IPS-18c (cell line): ENCODE measurements around the gene SYTL2.

Experiments
- H3K4me3 ChIP-seq: 2 replicates; pipeline ENCODE4 v1.7.0; 2013; ENCODE audit warnings: low read depth, mild to moderate bottlenecking, low read length, moderate library complexity; ENCODE audit not compliant: insufficient read depth
- H3K9me3 ChIP-seq: one replicate; pipeline ENCODE4 v1.6.1; 2013; ENCODE audit warnings: mild to moderate bottlenecking, low read length, moderate library complexity; ENCODE audit not compliant: control insufficient read depth, insufficient read depth

The SYTL2 gene

DNA sequence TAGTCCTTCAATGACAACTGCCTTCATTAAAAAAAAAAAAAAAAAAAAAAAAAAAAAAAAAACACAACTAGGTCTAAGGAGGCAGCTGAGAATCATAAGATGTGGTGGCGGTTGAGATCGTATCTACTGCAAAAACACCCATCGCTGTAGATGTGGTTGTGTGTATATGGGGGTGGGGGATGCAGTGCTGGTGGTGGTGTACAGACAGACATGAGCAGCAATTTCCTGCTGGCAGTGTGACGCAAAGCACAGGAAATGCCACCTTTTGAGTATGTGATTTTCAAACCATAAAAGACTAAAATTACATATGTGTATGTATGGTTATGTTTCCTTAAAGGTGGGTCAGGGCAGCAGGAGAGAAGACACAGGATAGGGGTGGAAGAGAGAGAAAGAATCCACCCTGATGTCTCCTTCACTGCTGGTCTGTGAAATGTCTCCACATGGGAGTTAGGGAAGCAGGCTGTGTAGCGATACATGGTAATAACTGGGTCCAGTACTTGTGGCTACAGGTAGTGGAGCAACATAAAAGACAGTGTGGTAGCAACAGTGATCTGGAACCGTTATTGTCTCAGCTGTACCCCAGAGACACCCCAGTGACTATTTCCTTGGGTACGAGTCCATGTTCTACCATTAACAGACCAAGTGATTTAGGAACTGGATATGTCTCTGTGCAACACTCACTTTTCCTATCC, 57.9 kb downstream of the SYTL2 start:
- Histone ChIP-seq H3K4me3 (no peak overlapping the region), H3K9me3 (no peaks in the 10 kb centered on the region)

DNA sequence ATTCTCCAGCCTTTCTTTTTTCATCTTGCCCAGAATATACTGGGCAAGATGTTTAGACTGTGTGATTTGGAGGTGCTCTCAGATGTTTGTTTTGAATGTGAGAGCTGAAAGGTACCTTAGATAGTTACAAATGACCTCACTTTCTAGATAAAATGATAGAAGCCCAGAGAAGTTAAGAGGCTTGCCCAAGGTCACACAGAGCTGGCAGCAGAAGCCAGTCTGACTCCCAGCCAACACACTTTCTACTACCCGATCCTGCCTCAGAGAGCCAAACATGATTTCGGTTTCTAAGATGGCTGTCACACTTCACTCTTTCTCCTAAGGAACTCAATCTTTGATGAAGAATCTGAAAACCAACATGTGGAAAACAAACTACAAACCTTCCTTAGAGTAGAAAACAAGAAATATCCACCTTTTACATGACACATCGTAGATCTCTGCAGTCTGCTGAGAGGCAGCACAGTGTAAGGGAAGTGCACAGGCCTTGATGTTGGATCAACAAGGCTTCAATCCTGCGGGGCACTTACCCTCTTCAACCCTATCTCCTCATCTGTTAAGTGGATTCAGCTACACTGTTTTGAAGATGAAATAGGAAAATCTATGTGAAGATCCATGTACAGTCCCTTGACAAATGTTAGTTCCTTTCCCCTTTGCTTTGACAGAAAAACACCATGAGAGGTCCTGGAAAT, 58.6 kb downstream of the SYTL2 start:
- no peak overlapping the region for H3K4me3 ChIP-seq
- H3K9me3 ChIP-seq, result no peaks in the 10 kb centered on the region

DNA sequence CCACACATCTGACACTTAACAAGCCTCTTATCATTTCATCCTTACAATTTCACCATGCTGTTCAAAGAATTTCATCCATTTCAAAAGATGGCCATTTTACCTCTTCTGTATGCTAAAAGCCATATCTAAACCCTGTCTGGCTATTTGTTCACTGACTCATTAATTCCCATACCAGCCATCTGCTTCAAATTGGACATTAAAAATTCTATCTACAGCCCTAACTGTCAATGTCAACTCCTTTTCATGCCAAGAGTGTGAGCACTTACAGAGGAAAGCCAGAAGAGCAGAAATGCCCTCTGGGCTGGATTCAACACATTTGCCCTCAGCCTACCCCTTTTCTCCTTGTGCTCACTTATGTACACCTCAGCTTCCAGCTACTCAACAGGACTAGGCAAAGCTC, 59.2 kb downstream of the SYTL2 start:
- no peak overlapping the region for H3K4me3 ChIP-seq
- no peaks in the 10 kb centered on the region for H3K9me3 ChIP-seq

DNA sequence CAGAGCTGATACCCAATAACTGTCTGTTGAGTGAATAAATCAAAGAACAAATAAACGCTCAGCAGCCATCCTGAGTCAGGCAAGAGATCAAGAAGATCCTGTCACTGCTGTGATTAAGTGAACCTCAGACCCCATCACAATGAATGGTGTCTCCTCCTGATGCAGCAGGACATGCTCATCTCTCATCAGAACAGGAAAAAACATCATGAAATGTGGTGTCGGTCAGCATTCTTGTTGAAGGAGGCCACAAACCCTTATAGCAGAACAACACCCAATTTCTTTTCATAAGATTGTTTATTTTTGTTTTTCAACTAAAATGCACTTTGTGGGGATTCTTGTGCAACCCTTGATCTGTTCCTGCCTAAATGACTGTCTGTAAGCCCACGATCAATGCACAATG, 60.3 kb downstream of the SYTL2 start:
- H3K9me3 ChIP-seq, result no peaks in the 10 kb centered on the region
- H3K4me3 ChIP-seq, result no peak overlapping the region

GRCh38 chr11:85749884-85750283, 61.1 kb downstream of the SYTL2 start:
- Histone ChIP-seq H3K9me3 (no peaks in the 10 kb centered on the region), H3K4me3 (no peak overlapping the region)

GRCh38 chr11:85749287-85749834, 61.6 kb downstream of the SYTL2 start:
- Histone ChIP-seq H3K9me3 (no peaks in the 10 kb centered on the region), H3K4me3 (no peak overlapping the region)

DNA sequence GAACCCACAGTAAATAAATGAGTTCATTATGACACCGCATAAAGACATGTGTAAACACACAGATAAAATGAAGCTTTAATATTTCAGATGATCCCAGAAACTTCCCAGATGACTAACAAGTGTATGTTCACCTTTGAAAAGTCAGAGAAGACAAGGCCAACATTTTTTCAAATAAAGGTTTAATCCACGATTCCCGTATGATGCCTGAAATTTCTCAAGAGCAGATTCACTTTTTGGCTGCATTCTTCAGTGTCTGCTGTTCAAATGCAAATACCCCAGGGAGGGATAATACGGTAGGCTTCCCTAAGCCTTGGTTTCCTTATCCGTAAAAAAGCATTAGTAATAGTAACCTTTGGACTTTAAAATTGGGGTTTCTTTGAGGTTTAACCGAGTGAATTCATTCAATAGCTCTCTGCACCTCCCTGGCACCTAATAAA, 62.5 kb downstream of the SYTL2 start:
- Histone ChIP-seq H3K4me3 (no peak overlapping the region), H3K9me3 (no peaks in the 10 kb centered on the region)

GRCh38 chr11:85746670-85747069, 64.3 kb downstream of the SYTL2 start:
- Histone ChIP-seq H3K4me3 (no peak overlapping the region), H3K9me3 (no peaks in the 10 kb centered on the region)

DNA sequence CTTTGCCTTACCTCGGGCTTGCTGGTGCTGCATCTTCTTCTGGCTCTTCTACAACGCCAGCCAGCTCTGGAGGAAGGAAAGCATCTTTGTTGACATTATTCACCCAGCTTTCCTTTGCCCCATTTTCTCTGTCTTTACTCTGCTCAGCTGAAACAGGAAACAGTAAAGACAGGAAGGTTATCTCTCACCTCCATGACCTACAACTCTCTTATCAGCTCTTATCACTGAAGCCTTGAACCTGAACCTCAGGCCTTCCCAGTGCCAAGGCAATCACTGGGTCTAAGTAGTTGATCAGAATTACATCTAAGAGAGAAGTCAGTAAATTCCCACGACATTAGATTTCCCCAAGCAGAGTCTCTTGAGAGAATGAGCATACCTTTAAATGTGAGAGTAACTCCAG, 65.3 kb downstream of the SYTL2 start:
- Histone ChIP-seq H3K4me3 (no peak overlapping the region), H3K9me3 (no peaks in the 10 kb centered on the region)

GRCh38 chr11:85742873-85743275, 68.1 kb downstream of the SYTL2 start:
- no peak overlapping the region for H3K4me3 ChIP-seq
- no peaks in the 10 kb centered on the region for H3K9me3 ChIP-seq

DNA sequence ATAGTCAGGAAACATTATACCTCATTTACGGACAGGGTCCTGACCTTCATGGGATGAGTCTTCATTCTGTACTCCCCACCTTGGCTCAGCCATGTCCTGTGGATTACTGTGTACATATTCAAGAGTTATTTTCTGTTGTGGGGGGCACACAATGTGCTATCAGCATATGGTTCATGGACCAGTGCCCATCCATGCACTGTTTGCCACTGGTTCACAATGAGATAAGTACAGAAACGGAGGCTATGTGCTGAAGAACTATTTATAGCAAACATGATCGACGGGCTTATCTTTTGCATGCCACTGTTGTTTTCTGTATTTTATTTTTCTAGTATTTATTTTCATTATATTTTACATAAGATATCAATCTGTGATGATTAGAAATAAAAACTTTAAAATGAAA, 68.6 kb downstream of the SYTL2 start:
- H3K9me3 ChIP-seq, result no peaks in the 10 kb centered on the region
- no peak overlapping the region for H3K4me3 ChIP-seq

DNA sequence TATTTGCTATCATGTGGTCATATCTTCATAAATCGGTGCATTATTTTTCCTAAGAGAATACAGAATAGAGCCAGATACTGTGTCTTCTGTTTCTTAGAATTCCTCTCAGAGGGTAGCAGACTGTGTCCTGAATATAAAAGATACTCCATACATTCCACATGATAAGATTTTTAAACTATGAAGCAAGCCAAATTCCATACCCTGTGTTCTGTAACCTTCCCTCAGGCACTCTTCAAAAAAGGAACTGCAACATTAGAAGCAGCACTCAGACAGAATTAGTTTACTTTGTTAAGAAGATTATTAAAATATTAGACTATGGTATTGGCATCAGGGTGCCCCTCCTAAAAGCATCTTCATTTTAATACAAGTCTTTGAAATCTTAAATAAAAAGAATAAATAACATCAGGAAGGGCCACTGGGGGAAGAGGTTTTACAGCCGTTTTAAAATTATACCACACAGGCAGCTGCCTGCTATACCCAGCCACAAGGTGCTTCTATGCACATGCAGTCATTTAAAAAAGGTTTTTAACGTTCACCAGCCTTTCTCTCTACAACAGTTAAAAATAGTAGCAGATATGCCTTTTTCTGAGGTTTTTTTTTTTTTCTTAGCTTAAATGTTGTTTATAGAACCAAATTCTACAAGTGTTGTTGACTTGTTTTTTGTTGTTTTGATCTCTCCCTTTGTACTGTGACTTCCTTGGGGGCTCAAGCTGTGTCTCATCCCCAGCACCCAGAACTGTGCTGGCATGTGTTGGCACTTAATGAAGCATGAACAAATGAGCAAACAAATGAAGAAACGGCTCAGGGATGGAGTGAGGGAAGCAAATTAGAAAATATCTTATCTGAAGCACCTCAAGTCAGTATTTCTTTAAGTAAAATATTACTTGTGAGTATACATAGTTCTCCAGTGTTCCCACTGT, 70.2 kb downstream of the SYTL2 start:
- no peaks in the 10 kb centered on the region for H3K9me3 ChIP-seq
- no peak overlapping the region for H3K4me3 ChIP-seq

DNA sequence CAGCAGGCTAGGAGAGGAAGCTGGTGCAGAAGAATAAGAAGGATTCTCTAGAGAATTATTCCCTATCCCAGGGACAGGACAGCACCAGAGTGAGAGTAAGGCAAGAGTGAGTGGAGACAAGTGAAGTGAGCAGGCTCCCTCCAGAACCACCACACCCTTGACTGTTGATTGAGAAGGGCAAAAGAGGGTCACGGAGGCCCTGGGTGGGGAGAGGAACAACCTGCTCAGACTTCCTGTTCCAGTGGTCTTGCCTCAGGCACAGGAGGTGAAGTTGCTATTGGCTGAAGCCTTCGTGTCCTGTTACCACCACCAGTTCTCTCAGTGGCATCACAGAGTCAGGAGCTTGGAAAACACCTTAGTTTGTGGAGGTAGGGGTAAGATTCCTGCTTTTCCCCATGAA, 73.2 kb downstream of the SYTL2 start:
- no peaks in the 10 kb centered on the region for H3K9me3 ChIP-seq
- no peak overlapping the region for H3K4me3 ChIP-seq

- no peak overlapping the region for H3K4me3 ChIP-seq
Observed at GRCh38 chr11:85735876-85736460, 75.0 kb downstream of the SYTL2 start.

DNA sequence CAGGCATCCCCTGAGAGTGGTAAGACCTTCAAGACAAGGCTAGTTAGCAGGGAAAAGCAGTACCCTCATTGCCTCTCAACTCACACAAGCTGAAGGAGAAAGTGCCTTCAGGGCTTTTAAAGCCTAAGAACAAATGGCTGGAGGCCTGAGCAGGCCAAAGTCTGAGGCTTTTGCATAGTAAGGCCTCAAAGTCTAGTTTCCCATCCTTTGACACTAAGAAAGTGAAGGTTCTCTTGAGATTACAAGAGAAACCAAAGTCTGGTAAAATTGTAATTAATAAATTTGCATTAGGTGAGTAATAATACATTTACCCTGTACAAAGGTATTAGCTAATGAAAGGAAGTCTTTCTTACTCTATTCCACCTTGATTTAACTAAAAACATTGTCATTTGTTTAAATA, 78.0 kb downstream of the SYTL2 start:
- H3K9me3 ChIP-seq, result no peaks in the 10 kb centered on the region
- H3K4me3 ChIP-seq, result no peak overlapping the region

More at GRCh38 chr11:85735876-85736460, 75.0 kb downstream of the SYTL2 start:
- no peaks in the 10 kb centered on the region for H3K9me3 ChIP-seq

DNA sequence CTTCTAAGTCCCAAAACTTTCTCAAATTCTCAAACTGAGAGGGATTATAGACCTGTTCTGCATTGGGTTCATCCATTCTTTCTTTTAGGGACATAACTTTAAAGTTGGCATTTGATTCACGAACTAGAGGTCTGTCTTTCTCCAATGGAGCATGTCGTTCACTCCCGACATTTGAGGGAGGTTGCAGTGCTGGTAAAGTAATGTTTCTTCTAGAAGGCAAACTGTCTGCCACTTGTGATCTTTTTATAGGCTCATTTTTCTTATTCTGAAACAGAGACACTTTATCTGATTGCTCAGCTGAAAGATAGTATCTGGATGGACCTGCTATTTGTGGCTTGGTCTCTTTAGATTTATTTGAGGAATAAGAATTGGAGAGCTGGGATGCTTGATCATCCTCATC, 84.6 kb downstream of the SYTL2 start:
- H3K9me3 ChIP-seq, result no peaks in the 10 kb centered on the region
- no peak overlapping the region for H3K4me3 ChIP-seq

- Histone ChIP-seq H3K4me3 (no peak overlapping the region), H3K9me3 (no peaks in the 10 kb centered on the region)
Observed at GRCh38 chr11:85725510-85726258, 85.3 kb downstream of the SYTL2 start.
